ENCODE results near the gene C14orf180. TPM values are rescaled to one million over a fixed set of nuclear protein-coding genes. Genes with fewer than 3 reads are reported as not detected.
A peak's percentile ranks its signal among the peaks of the same experiment; 100 is the strongest.

Gene C14orf180
- total RNA-seq, 6 experiments from 2014 or later: 0.35 to 4.0 (median 1.9) TPM

- WGBS (ENCODE audit: insufficient coverage, low coverage, low lambda C conversion rate, missing lambda C conversion rate): 56% methylated on average over 10 of the region's 19 CpGs
- Histone ChIP-seq H3K36me3 (no peaks in the 10 kb centered on the region), H3K4me1 (no peaks in the 10 kb centered on the region), H3K27ac (no peak overlapping the region), H3K27me3 (no peaks in the 10 kb centered on the region), H3K4me3 (no peak overlapping the region), H3K9me3 (no peaks in the 10 kb centered on the region)
- TF ChIP-seq CTCF (IDR thresholded peaks at IDR 0.05): no peak
- no peak for TF ChIP-seq POLR2A (IDR thresholded peaks at IDR 0.05)
- peak in 2 of 3 donors; percentile 18 to 31 for DNase-seq
- no peak for ATAC-seq
- intact Hi-C loops (cut with DNase I): no loop called here
Measured at GRCh38 chr14:104546591-104547309, 32.8 kb upstream of the C14orf180 start.

GRCh38 chr14:104547310-104547997 is 32.1 kb upstream of the C14orf180 start:
- 71% methylated on average over 6 of the region's 18 CpGs for WGBS (ENCODE audit: insufficient coverage, low coverage, low lambda C conversion rate, missing lambda C conversion rate)
- H3K36me3 ChIP-seq: no peaks in the 10 kb centered on the region
- no peaks in the 10 kb centered on the region for H3K4me1 ChIP-seq
- intact Hi-C loops (cut with DNase I): no loop called here
- no peak overlapping the region for H3K27ac ChIP-seq
- ATAC-seq (no peak), DNase-seq (peak in 2 of 3 donors; percentile 36 to 40)
- no peaks in the 10 kb centered on the region for H3K27me3 ChIP-seq
- no peaks in the 10 kb centered on the region for H3K9me3 ChIP-seq
- no peak overlapping the region for H3K4me3 ChIP-seq
- TF ChIP-seq POLR2A (IDR thresholded peaks at IDR 0.05) (no peak), CTCF (IDR thresholded peaks at IDR 0.05) (no peak)

GRCh38 chr14:104547998-104548700 is 31.4 kb upstream of the C14orf180 start:
- intact Hi-C loops (cut with DNase I): no loop called here
- no peak for TF ChIP-seq POLR2A (IDR thresholded peaks at IDR 0.05)
- TF ChIP-seq CTCF (IDR thresholded peaks at IDR 0.05): no peak
- no peak overlapping the region for H3K4me3 ChIP-seq
- H3K27me3 ChIP-seq: no peaks in the 10 kb centered on the region
- no peak overlapping the region for H3K27ac ChIP-seq
- peak in 1 of 3 donors; percentile 33 for DNase-seq
- H3K9me3 ChIP-seq: no peaks in the 10 kb centered on the region
- H3K4me1 ChIP-seq: no peaks in the 10 kb centered on the region
- ATAC-seq: no peak
- WGBS (ENCODE audit: insufficient coverage, low coverage, low lambda C conversion rate, missing lambda C conversion rate): 50% methylated on average over 1 of the region's 14 CpGs
- no peaks in the 10 kb centered on the region for H3K36me3 ChIP-seq

GRCh38 chr14:104548802-104549535 is 30.6 kb upstream of the C14orf180 start:
- no peaks in the 10 kb centered on the region for H3K9me3 ChIP-seq
- DNase-seq (peak in 1 of 3 donors; percentile 43), ATAC-seq (no peak)
- H3K4me3 ChIP-seq: no peak overlapping the region
- intact Hi-C loops (cut with DNase I): no loop called here
- no peaks in the 10 kb centered on the region for H3K4me1 ChIP-seq
- 5% methylated on average over 7 of the region's 15 CpGs for WGBS (ENCODE audit: insufficient coverage, low coverage, low lambda C conversion rate, missing lambda C conversion rate)
- no peaks in the 10 kb centered on the region for H3K27me3 ChIP-seq
- no peaks in the 10 kb centered on the region for H3K36me3 ChIP-seq
- TF ChIP-seq POLR2A (IDR thresholded peaks at IDR 0.05): no peak
- TF ChIP-seq CTCF (IDR thresholded peaks at IDR 0.05): no peak
- no peak overlapping the region for H3K27ac ChIP-seq

Measured in right lobe of liver (tissue), 6 donors.